GM21786 (cell line): Measurements from ENCODE around the gene CHPF2.

ENCODE experiments used
- ATAC-seq: cut with Tn5 transposase; IDR thresholded peaks from one replicate; pipeline ENCODE4 v1.9.1; 2021; ENCODE audit not compliant: unreplicated experiment

Gene CHPF2

GRCh38 chr7:151245360-151246101 is 13.2 kb downstream of the CHPF2 start:
- ATAC-seq, result no peak

- ATAC-seq, result no peak
Measured at GRCh38 chr7:151246102-151246850, 14.0 kb downstream of the CHPF2 start.

GRCh38 chr7:151246851-151247580 is 14.7 kb downstream of the CHPF2 start:
- ATAC-seq, result no peak

- ATAC-seq, result no peak
Measured at GRCh38 chr7:151247611-151248345, 15.5 kb downstream of the CHPF2 start.

- ATAC-seq, result no peak
Measured at GRCh38 chr7:151248346-151249033, 16.2 kb downstream of the CHPF2 start, which contains the start of gene SMARCD3. Gene SMARCD3, minus strand, starts transcription at chr7:151248694. Its CDS starts 132 bp downstream, at chr7:151248562.

GRCh38 chr7:151249034-151249731 is 16.9 kb downstream of the CHPF2 start:
- ATAC-seq, result no peak

GRCh38 chr7:151249732-151250072 is 17.4 kb downstream of the CHPF2 start:
- ATAC-seq, result no peak

GRCh38 chr7:151250181-151251132 is 18.2 kb downstream of the CHPF2 start:
- ATAC-seq, result no peak

- no peak for ATAC-seq
Measured at GRCh38 chr7:151251328-151251688, 19.0 kb downstream of the CHPF2 start.

- ATAC-seq, result no peak
Measured at GRCh38 chr7:151251689-151252560, 19.6 kb downstream of the CHPF2 start.

- ATAC-seq, result no peak
Measured at GRCh38 chr7:151252561-151252835, 20.2 kb downstream of the CHPF2 start.

GRCh38 chr7:151252961-151253711 is 20.9 kb downstream of the CHPF2 start:
- ATAC-seq, result no peak

GRCh38 chr7:151254316-151254715 is 22.0 kb downstream of the CHPF2 start:
- no peak for ATAC-seq

- no peak for ATAC-seq
Measured at GRCh38 chr7:151254851-151255250, 22.6 kb downstream of the CHPF2 start.

- ATAC-seq, result no peak
Measured at GRCh38 chr7:151255390-151255789, 23.1 kb downstream of the CHPF2 start.

GRCh38 chr7:151256410-151257045 is 24.2 kb downstream of the CHPF2 start:
- no peak for ATAC-seq

GRCh38 chr7:151257990-151258389 is 25.7 kb downstream of the CHPF2 start:
- no peak for ATAC-seq
